ENCODE data around the gene PCK1.

The PCK1 gene

GRCh38 chr20:57577679-57578475 is 17.0 kb downstream of the PCK1 start:
- DNase-seq: no peak

- no peak for DNase-seq
Observed at GRCh38 chr20:57578476-57579165, 17.7 kb downstream of the PCK1 start.

GRCh38 chr20:57579331-57579897 is 18.5 kb downstream of the PCK1 start:
- DNase-seq: no peak

- no peak for DNase-seq
Observed at GRCh38 chr20:57579898-57580447, 19.1 kb downstream of the PCK1 start.

- DNase-seq: no peak
Observed at GRCh38 chr20:57580478-57581201, 19.7 kb downstream of the PCK1 start.

GRCh38 chr20:57581202-57582028 is 20.5 kb downstream of the PCK1 start:
- DNase-seq: no peak

GRCh38 chr20:57582029-57582378 is 21.1 kb downstream of the PCK1 start:
- no peak for DNase-seq

GRCh38 chr20:57582432-57583288 is 21.8 kb downstream of the PCK1 start:
- DNase-seq: peak; percentile 12

GRCh38 chr20:57583289-57584257 is 22.7 kb downstream of the PCK1 start:
- no peak for DNase-seq

- DNase-seq: no peak
Observed at GRCh38 chr20:57584768-57585461, 24.0 kb downstream of the PCK1 start.

- no peak for DNase-seq
Observed at GRCh38 chr20:57585466-57586213, 24.7 kb downstream of the PCK1 start.

GRCh38 chr20:57586370-57586793 is 25.5 kb downstream of the PCK1 start:
- no peak for DNase-seq

- DNase-seq: no peak
Observed at GRCh38 chr20:57586943-57587277, 26.0 kb downstream of the PCK1 start.

- no peak for DNase-seq
Observed at GRCh38 chr20:57587278-57587988, 26.5 kb downstream of the PCK1 start.

- peak; percentile 14 for DNase-seq
Observed at GRCh38 chr20:57587989-57588377, 27.1 kb downstream of the PCK1 start.

GRCh38 chr20:57588596-57588995 is 27.7 kb downstream of the PCK1 start:
- no peak for DNase-seq

- DNase-seq: no peak
Observed at GRCh38 chr20:57589123-57589727, 28.3 kb downstream of the PCK1 start.

Measured in OCI-M1 (cell line).